ENCODE measurements around the gene HACL1. TPM values are rescaled to one million over a fixed set of nuclear protein-coding genes. Genes with fewer than 3 reads are reported as not detected.

HACL1 gene
- total RNA-seq, 1 experiment from 2014 or later = 44.9 TPM

DNA sequence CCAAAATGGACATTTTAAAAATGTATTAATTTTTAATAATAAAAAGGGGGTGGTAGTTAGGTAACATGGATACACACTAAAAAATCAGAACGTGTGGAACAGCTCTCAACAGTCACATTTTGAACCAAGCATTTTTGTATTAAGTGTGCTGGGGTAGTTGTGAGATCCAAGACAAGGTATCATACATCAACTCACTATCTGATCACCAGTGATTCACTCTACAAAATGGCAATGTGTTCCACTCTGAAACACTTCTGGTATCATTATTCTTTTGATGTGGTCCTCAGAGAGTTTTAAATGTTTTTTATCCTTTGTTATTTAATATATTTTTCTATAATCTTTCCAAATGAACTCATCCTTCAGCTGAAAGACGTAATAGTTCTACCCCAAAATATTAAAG is 5.4 kb downstream of the HACL1 start:
- ChIA-PET CTCF (no interaction called here), POLR2A (no interaction called here)
- DNase-seq (ENCODE audit: low spot score) (no peak), ATAC-seq (no peak)
- Mint-ChIP-seq H3K27ac (no peak overlapping the region), H3K4me1 (peaks cover 9% of the 10 kb centered on the region), H3K27me3 (ENCODE audit: low read depth) (no peaks in the 10 kb centered on the region), H3K4me3 (no peak overlapping the region), H3K9me3 (no peaks in the 10 kb centered on the region), H3K36me3 (peaks cover 44% of the 10 kb centered on the region)
- TF ChIP-seq ZSCAN18 (CRISPR knock-in tag; IDR thresholded peaks at IDR 0.05) = no peak
- TF ChIP-seq, protein P1, sequence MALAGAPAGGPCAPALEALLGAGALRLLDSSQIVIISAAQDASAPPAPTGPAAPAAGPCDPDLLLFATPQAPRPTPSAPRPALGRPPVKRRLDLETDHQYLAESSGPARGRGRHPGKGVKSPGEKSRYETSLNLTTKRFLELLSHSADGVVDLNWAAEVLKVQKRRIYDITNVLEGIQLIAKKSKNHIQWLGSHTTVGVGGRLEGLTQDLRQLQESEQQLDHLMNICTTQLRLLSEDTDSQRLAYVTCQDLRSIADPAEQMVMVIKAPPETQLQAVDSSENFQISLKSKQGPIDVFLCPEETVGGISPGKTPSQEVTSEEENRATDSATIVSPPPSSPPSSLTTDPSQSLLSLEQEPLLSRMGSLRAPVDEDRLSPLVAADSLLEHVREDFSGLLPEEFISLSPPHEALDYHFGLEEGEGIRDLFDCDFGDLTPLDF (CRISPR knock-in tag; IDR thresholded peaks at IDR 0.05) = no peak
- TF ChIP-seq MXD4 (CRISPR knock-in tag; IDR thresholded peaks at IDR 0.05; ENCODE audit: borderline replicate concordance) = no peak
- TF ChIP-seq JUN (CRISPR knock-in tag; IDR thresholded peaks at IDR 0.05) = no peak
- no peak for TF ChIP-seq FOXP1 (CRISPR knock-in tag; IDR thresholded peaks at IDR 0.05; ENCODE audit: borderline replicate concordance)

GRCh38 chr3:15592968-15593367 is 8.4 kb downstream of the HACL1 start:
- POLR2A ChIA-PET = no interaction called here
- ATAC-seq (no peak), DNase-seq (ENCODE audit: low spot score) (no peak)
- CTCF ChIA-PET = no interaction called here
- Mint-ChIP-seq H3K27ac (no peak overlapping the region), H3K27me3 (ENCODE audit: low read depth) (no peaks in the 10 kb centered on the region), H3K36me3 (peaks cover 39% of the 10 kb centered on the region), H3K9me3 (no peaks in the 10 kb centered on the region), H3K4me3 (no peak overlapping the region), H3K4me1 (no peaks in the 10 kb centered on the region)
- TF ChIP-seq, protein P2, sequence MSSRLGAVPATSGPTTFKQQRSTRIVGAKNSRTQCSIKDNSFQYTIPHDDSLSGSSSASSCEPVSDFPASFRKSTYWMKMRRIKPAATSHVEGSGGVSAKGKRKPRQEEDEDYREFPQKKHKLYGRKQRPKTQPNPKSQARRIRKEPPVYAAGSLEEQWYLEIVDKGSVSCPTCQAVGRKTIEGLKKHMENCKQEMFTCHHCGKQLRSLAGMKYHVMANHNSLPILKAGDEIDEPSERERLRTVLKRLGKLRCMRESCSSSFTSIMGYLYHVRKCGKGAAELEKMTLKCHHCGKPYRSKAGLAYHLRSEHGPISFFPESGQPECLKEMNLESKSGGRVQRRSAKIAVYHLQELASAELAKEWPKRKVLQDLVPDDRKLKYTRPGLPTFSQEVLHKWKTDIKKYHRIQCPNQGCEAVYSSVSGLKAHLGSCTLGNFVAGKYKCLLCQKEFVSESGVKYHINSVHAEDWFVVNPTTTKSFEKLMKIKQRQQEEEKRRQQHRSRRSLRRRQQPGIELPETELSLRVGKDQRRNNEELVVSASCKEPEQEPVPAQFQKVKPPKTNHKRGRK (CRISPR knock-in tag; IDR thresholded peaks at IDR 0.05; ENCODE audit: borderline replicate concordance) = no peak
- TF ChIP-seq, protein P3, sequence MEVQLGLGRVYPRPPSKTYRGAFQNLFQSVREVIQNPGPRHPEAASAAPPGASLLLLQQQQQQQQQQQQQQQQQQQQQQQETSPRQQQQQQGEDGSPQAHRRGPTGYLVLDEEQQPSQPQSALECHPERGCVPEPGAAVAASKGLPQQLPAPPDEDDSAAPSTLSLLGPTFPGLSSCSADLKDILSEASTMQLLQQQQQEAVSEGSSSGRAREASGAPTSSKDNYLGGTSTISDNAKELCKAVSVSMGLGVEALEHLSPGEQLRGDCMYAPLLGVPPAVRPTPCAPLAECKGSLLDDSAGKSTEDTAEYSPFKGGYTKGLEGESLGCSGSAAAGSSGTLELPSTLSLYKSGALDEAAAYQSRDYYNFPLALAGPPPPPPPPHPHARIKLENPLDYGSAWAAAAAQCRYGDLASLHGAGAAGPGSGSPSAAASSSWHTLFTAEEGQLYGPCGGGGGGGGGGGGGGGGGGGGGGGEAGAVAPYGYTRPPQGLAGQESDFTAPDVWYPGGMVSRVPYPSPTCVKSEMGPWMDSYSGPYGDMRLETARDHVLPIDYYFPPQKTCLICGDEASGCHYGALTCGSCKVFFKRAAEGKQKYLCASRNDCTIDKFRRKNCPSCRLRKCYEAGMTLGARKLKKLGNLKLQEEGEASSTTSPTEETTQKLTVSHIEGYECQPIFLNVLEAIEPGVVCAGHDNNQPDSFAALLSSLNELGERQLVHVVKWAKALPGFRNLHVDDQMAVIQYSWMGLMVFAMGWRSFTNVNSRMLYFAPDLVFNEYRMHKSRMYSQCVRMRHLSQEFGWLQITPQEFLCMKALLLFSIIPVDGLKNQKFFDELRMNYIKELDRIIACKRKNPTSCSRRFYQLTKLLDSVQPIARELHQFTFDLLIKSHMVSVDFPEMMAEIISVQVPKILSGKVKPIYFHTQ (CRISPR knock-in tag; IDR thresholded peaks at IDR 0.05) = no peak
- no peak for TF ChIP-seq CREB1 (CRISPR knock-in tag; IDR thresholded peaks at IDR 0.05)
- TF ChIP-seq, protein P1 (CRISPR knock-in tag; IDR thresholded peaks at IDR 0.05) = no peak
- TF ChIP-seq FOXJ3 (CRISPR knock-in tag; IDR thresholded peaks at IDR 0.05; ENCODE audit: borderline replicate concordance) = no peak
- TF ChIP-seq GRHL2 (CRISPR knock-in tag; IDR thresholded peaks at IDR 0.05; ENCODE audit: insufficient replicate concordance, severe bottlenecking) = no peak
- TF ChIP-seq, protein P4, sequence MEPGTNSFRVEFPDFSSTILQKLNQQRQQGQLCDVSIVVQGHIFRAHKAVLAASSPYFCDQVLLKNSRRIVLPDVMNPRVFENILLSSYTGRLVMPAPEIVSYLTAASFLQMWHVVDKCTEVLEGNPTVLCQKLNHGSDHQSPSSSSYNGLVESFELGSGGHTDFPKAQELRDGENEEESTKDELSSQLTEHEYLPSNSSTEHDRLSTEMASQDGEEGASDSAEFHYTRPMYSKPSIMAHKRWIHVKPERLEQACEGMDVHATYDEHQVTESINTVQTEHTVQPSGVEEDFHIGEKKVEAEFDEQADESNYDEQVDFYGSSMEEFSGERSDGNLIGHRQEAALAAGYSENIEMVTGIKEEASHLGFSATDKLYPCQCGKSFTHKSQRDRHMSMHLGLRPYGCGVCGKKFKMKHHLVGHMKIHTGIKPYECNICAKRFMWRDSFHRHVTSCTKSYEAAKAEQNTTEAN (CRISPR knock-in tag; IDR thresholded peaks at IDR 0.05) = no peak
- TF ChIP-seq EMX1 (CRISPR knock-in tag; IDR thresholded peaks at IDR 0.05) = no peak
- TF ChIP-seq FOXP1 (CRISPR knock-in tag; IDR thresholded peaks at IDR 0.05; ENCODE audit: borderline replicate concordance) = no peak
- no peak for TF ChIP-seq SP1 (CRISPR knock-in tag; conservative IDR thresholded peaks at IDR 0.05)
- no peak for TF ChIP-seq RORB (CRISPR knock-in tag; IDR thresholded peaks at IDR 0.05)
- no peak for TF ChIP-seq ATF3 (CRISPR knock-in tag; conservative IDR thresholded peaks at IDR 0.05)
- no peak for TF ChIP-seq ZNF281 (CRISPR knock-in tag; IDR thresholded peaks at IDR 0.05)
- TF ChIP-seq OVOL2 (CRISPR knock-in tag; IDR thresholded peaks at IDR 0.05; ENCODE audit: borderline replicate concordance) = no peak
- TF ChIP-seq, protein P5, sequence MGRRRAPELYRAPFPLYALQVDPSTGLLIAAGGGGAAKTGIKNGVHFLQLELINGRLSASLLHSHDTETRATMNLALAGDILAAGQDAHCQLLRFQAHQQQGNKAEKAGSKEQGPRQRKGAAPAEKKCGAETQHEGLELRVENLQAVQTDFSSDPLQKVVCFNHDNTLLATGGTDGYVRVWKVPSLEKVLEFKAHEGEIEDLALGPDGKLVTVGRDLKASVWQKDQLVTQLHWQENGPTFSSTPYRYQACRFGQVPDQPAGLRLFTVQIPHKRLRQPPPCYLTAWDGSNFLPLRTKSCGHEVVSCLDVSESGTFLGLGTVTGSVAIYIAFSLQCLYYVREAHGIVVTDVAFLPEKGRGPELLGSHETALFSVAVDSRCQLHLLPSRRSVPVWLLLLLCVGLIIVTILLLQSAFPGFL (CRISPR knock-in tag; IDR thresholded peaks at IDR 0.05; ENCODE audit: borderline replicate concordance) = no peak
- no peak for TF ChIP-seq ZNF416 (CRISPR knock-in tag; IDR thresholded peaks at IDR 0.05)
- no peak for TF ChIP-seq CREM (CRISPR knock-in tag; IDR thresholded peaks at IDR 0.05)

All from WTC11 (cell line).